ENCODE measurements around the gene ABCA9. TPM values are rescaled to one million over a fixed set of nuclear protein-coding genes. Genes with fewer than 3 reads are reported as not detected.

The ABCA9 gene
- total RNA-seq, 4 donors from 2014 or later: 6.0 to 38.2 (median 8.5) TPM

GRCh38 chr17:68937890-68938514 is 122.7 kb downstream of the ABCA9 start:
- H3K36me3 ChIP-seq: no peaks in the 10 kb centered on the region
- H3K27ac ChIP-seq: no peak overlapping the region
- DNase-seq: no peak
- H3K4me1 ChIP-seq: no peaks in the 10 kb centered on the region
- in situ Hi-C loops (cut with MboI; ENCODE audit: low sequenced_read_pairs in 4 of 4): no loop called here
- TF ChIP-seq CTCF (IDR thresholded peaks at IDR 0.05 in 4 of 5, conservative IDR thresholded peaks at IDR 0.05 in 1 of 5): no peak
- TF ChIP-seq POLR2A (IDR thresholded peaks at IDR 0.05): no peak
- ATAC-seq: no peak
- no peaks in the 10 kb centered on the region for H3K9me3 ChIP-seq
- intact Hi-C loops (cut with DNase I; ENCODE audit: low total_unique reads): no loop called here
- no peaks in the 10 kb centered on the region for H3K27me3 ChIP-seq
- no peak overlapping the region for H3K4me3 ChIP-seq

- H3K27me3 ChIP-seq: no peaks in the 10 kb centered on the region
- TF ChIP-seq POLR2A (IDR thresholded peaks at IDR 0.05): no peak
- no peak for TF ChIP-seq CTCF (IDR thresholded peaks at IDR 0.05 in 4 of 5, conservative IDR thresholded peaks at IDR 0.05 in 1 of 5)
- H3K27ac ChIP-seq: no peak overlapping the region
- in situ Hi-C loops (cut with MboI; ENCODE audit: low sequenced_read_pairs in 4 of 4): no loop called here
- H3K4me3 ChIP-seq: no peak overlapping the region
- DNase-seq: no peak
- H3K9me3 ChIP-seq: no peaks in the 10 kb centered on the region
- intact Hi-C loops (cut with DNase I; ENCODE audit: low total_unique reads): no loop called here
- H3K36me3 ChIP-seq: no peaks in the 10 kb centered on the region
- no peak for ATAC-seq
- peaks cover 0 to 6% of the 10 kb centered on the region in 2 donors for H3K4me1 ChIP-seq
Measured at GRCh38 chr17:68927516-68927915, 133.2 kb downstream of the ABCA9 start.

- H3K27ac ChIP-seq: no peak overlapping the region
- in situ Hi-C loops (cut with MboI; ENCODE audit: low sequenced_read_pairs in 4 of 4): no loop called here
- intact Hi-C loops (cut with DNase I; ENCODE audit: low total_unique reads): no loop called here
Measured at GRCh38 chr17:68924793-68925720, 135.7 kb downstream of the ABCA9 start.

More at GRCh38 chr17:68924793-68925720, 135.7 kb downstream of the ABCA9 start:
- Histone ChIP-seq H3K9me3 (no peaks in the 10 kb centered on the region), H3K36me3 (no peaks in the 10 kb centered on the region), H3K4me3 (no peak overlapping the region), H3K4me1 (peaks cover 0 to 6% of the 10 kb centered on the region in 2 donors), H3K27me3 (no peaks in the 10 kb centered on the region)
- TF ChIP-seq CTCF (IDR thresholded peaks at IDR 0.05 in 4 of 5, conservative IDR thresholded peaks at IDR 0.05 in 1 of 5) (no peak), POLR2A (IDR thresholded peaks at IDR 0.05) (no peak)
- DNase-seq: no peak
- no peak for ATAC-seq

Small RNA genes lying within 50 kb of the gene (microRNA-seq; reads per million reads assigned to microRNA genes)
- 0 reads per million in 2 donors for gene MIR4524A (ENCODE audit: borderline replicate concordance in 2 of 2)
- gene MIR4524B (ENCODE audit: borderline replicate concordance in 2 of 2): 0 reads per million in 2 donors

Other genes starting within 250 kb of the ABCA9 start
- 10 to 100 TPM in 3 of 4 donors, 1 to 10 TPM in 1; 8.4 to 24.9 (median 21.7) TPM for gene ABCA8, start 105.5 kb downstream of the ABCA9 start, total RNA-seq
- gene ABCA6, start 81.0 kb upstream of the ABCA9 start, total RNA-seq: 10 to 100 TPM; 12.8 to 82.3 (median 15.7) TPM
- gene ABCA10, start 167.9 kb upstream of the ABCA9 start, total RNA-seq: 10 to 100 TPM in 1 of 4 donors, 1 to 10 TPM in 3; 2.6 to 39.3 (median 5.2) TPM